Measurements from ENCODE around the gene ACOT8. TPM values are rescaled to one million over a fixed set of nuclear protein-coding genes. Genes with fewer than 3 reads are reported as not detected.

Gene ACOT8
- total and polyA plus RNA-seq, 9 of the 15 experiments (the other 6 are each of a cell fraction or from before 2014, with no cell fraction given), result 8.2 to 46.7 (median 20.7) TPM

GRCh38 chr20:45899046-45899835 lies 42.0 kb upstream of the ACOT8 start:
- FAIRE-seq (no peak), ATAC-seq (no peak), DNase-seq (ENCODE audit: extremely low read depth in 1 of 4, low spot score in 3 of 4) (no peak)
- TF ChIP-seq ZFP36 (IDR thresholded peaks at IDR 0.05; ENCODE audit: low read depth, low read length, partially characterized antibody) (peak; percentile 96), PHB2 (IDR thresholded peaks at IDR 0.05; ENCODE audit: low read depth) (no peak), EGR1 (conservative IDR thresholded peaks at IDR 0.05) (no peak), NCOA2 (IDR thresholded peaks at IDR 0.05; ENCODE audit: partially characterized antibody in 2 of 2) (no peak), USF2 (CRISPR knock-in tag; IDR thresholded peaks at IDR 0.05) (no peak), MXI1 (IDR thresholded peaks at IDR 0.05; ENCODE audit: low read depth, low read length) (no peak), RBFOX2 (IDR thresholded peaks at IDR 0.05; ENCODE audit: low read depth, low read length) (0 out of 2 replicates have a peak, but pooled peaks have one; percentile 21), TGIF2 (CRISPR knock-in tag; IDR thresholded peaks at IDR 0.05) (no peak), NEUROD1 (IDR thresholded peaks at IDR 0.05; ENCODE audit: borderline replicate concordance, low read depth, low read length, partially characterized antibody) (no peak), BMI1 (IDR thresholded peaks at IDR 0.05; ENCODE audit: low read length) (no peak)
- no peaks in the 10 kb centered on the region for H3K79me2 ChIP-seq (ENCODE audit: control insufficient read depth, insufficient read depth, low read length)
- no peak overlapping the region for H3K9ac ChIP-seq (ENCODE audit: insufficient read depth in 1 of 2, low read depth in 2 of 2, low read length in 2 of 2)
- 84% methylated on average over 8 of the region's 13 CpGs for WGBS (ENCODE audit: insufficient coverage, low coverage, missing lambda C conversion rate)
- H2AFZ ChIP-seq (ENCODE audit: low read depth, low read length), result no peak overlapping the region
- H3K9me1 ChIP-seq (ENCODE audit: control insufficient read depth, insufficient read depth, low read length), result no peaks in the 10 kb centered on the region
- H3K27me3 ChIP-seq (ENCODE audit: control insufficient read depth in 2 of 2, insufficient read depth in 2 of 2, low read length in 2 of 2), result no peaks in the 10 kb centered on the region
- CTCF ChIA-PET (ENCODE audit: low intra/inter-chr PET ratio), result no interaction called here
- H3K4me2 ChIP-seq (ENCODE audit: insufficient read depth, low read length), result no peak overlapping the region
- no peak overlapping the region for H3K4me3 ChIP-seq
- in situ Hi-C loops (cut with MboI) (no loop called here), intact Hi-C loops (cut with micrococcal nuclease) (no loop called here)
- H4K20me1 ChIP-seq (replicated peaks; ENCODE audit: control insufficient read depth, insufficient read depth, low read length), result no peaks in the 10 kb centered on the region
- H3K27ac ChIP-seq (ENCODE audit: extremely low read depth, low read depth, low read length), result no peak overlapping the region; the same call in 2 of the 3 replicates
- POLR2A ChIA-PET, result interaction anchor here (0.6 to 1.8 kb wide), 3 partner anchors 9 to 579 kb away, joined by 3 to 6 read pairs (median 3); no protein-coding TSS in a partner anchor
- H3K36me3 ChIP-seq (ENCODE audit: control insufficient read depth, insufficient read depth, low read length), result peaks cover 44% of the 10 kb centered on the region; the same call in 2 of the 3 replicates
- BruUV-seq (replicated peaks), result TSS peak; percentile 27
- no peaks in the 10 kb centered on the region for H3K9me3 ChIP-seq (replicated peaks; ENCODE audit: control insufficient read depth, insufficient read depth, low read depth, low read length)
- peaks cover 0 to 11% of the 10 kb centered on the region in 2 experiments; a peak in 1 of 5 replicates for H3K4me1 ChIP-seq (replicated peaks in 1 of 2; ENCODE audit: control insufficient read depth in 2 of 2, insufficient read depth in 2 of 2, low read length in 2 of 2)

All from K562 (cell line).